Right hindlimb (tissue), 1 donor: ENCODE results near the gene WFDC2.
A peak's percentile ranks its signal among the peaks of the same experiment; 100 is the strongest.

Experiments used
- DNase-seq: peaks from one replicate; pipeline ENCODE4 v3.0.0-alpha.2; 2018

The WFDC2 gene, protein sequence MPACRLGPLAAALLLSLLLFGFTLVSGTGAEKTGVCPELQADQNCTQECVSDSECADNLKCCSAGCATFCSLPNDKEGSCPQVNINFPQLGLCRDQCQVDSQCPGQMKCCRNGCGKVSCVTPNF

DNA sequence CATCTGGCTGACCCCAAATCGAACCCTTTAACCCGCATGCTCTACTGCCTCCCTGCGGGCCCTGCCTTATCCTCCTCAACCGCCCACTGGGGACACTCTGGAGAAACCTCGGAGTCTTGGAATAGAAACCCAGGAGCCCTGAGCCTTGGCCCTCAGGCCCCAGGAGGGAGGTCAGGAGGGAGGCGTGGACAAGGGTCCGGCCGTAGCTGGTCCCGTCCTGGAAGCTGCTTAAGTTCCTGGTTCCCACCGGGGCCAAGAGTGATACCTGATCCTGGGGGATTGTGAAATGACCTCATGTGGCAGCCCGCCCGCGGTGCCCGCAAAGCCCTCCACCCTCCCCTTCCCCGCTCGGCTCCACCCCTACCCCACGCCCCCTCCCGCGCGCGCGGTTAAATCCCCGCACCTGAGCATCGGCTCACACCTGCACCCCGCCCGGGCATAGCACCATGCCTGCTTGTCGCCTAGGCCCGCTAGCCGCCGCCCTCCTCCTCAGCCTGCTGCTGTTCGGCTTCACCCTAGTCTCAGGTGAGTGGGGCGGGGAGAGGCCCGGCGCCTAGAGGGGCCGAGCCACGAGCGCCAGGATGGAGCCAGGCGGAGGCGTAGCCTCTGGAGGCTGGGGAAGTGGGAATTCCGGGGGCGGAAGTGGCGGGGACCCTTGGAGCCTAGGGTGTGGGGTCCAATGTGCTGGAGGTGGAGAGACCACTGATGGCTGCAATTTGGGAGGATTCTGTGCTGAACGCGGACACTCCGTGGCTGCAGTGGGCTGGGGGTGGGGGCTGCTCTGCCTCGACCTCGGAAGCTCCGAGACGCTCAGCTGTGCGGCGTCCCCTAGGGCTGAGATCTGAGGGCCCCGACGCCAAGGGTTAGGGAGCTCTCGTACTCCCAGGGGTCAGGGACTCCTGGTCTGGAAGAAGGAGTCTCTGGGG, at the start of gene WFDC2:
Gene WFDC2 (plus strand): TSS at position 418 of the 926 bp plus-strand sequence. CDS start 29 bp downstream, at position 447.
- DNase-seq: peak; percentile 25

DNA sequence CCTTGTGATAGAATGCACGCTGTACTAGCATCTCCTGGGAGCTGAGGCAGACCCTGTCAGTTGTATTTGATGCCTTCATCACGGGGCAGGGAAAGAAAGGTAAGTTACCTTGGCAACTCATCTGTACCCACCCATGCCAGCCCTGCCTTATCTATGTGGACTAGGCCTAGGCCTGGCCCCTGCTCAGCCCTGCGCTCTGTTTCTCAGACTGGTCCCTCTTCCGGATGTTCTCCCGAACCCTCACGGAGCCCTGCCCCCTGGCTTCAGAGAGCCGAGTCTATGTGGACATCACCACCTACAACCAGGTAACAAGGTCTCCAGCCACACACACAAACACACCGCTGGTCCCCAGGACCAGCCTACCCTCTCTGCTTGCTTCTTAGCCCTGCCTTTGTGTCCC, 49.4 kb upstream of the WFDC2 start:
- no peak for DNase-seq

DNA sequence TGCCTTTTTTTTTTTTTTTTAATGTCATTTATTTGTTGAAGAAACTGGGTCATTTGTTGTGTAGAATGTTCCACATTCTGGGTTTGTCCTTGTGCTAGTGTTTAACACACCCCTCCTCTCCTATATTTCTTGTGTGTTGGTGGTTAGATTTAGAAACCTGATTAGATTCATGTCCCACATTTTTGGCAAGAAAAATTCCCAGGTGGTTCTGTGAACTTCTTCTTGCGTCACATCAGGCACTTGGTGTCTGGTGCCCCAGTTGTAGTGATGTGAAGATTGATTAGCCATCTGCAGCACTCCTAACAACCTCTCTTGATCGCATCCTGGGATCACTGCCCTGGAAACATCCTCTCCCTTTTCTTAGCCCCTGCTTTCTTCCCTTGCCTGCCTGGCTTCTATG, 45.9 kb upstream of the WFDC2 start:
- DNase-seq: no peak

DNA sequence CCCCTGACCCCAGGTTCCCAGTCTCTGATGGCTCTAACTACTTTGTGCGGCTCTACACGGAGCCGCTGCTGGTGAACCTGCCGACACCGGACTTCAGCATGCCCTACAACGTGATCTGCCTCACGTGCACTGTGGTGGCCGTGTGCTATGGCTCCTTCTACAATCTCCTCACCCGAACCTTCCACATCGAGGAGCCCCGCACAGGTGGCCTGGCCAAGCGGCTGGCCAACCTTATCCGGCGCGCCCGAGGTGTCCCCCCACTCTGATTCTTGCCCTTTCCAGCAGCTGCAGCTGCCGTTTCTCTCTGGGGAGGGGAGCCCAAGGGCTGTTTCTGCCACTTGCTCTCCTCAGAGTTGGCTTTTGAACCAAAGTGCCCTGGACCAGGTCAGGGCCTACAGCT, 44.0 kb upstream of the WFDC2 start:
- DNase-seq: no peak

DNA sequence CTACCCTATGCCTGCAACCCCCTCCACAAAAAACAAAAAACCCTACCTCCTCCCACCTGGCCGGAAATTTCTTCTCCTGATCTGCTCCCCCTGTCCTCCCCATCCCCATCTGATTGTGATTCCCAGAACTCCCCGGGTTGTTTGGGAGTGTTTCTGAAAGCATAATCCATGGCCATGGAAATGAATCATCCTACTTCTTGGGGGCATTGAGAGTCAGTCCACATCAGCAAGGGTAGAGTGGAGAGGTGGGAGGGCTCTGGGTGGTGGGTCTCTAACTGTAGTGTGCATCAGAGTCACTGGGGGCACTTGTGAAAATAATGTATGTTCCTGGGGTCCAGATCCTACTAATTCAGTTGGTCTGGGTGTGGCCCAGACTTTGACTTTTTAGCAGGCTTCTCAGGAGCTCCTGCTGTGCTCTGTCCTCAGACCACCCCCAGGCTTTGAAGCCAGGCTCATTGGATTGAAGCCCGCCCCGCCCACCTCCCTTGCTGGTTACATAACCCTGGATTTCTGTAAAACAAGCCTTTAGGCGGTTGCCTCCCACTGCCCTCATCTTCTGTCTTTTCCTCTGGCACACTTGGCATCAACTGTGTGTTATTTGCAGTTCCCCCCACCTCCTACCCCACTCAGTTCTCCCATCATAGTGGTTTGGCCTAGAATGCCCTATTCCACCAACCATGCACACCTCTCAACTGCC, 43.1 kb upstream of the WFDC2 start:
- DNase-seq: no peak

DNA sequence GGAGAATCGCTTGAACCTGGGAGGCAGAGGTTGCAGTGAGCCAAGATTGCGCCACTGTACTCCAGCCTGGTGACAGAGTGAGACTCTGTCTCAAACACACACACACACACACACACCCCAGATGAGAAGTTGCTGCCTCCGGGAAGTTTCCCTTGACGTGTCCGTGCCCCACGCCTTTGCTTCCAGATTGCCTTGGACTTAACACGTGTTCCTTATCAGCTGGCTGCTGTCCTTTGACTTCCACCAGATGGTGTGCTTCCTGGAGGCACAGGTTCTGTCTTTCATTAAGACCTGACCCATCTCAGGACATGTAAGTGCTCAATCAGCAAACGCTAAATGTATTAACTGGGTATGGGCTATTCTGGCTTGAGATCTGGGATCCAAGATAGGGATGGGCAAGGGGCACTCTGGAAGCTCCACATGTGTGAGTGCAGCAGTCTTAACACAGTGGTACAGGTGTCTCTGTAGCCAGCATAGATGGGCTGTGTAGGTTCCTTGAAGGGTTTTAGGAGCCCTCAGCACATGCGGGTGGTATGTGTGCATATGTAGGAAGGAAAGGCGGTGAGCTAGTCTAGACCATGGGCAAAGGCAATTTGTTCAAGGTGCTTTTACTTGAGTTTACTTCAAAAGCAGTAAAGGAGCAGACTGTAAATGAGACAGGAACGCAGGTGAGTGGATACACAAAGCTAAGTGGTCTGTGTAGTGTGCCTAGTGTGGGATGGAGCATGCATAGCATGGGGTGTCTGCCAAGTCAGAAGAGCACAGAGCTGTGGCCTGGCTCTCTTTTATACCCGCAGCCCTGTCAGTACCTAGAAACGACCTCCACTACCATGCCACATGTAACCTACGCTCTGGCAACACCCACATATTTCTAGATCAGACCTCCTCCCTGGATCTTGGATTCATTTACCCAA, 42.1 kb upstream of the WFDC2 start:
- DNase-seq: no peak

DNA sequence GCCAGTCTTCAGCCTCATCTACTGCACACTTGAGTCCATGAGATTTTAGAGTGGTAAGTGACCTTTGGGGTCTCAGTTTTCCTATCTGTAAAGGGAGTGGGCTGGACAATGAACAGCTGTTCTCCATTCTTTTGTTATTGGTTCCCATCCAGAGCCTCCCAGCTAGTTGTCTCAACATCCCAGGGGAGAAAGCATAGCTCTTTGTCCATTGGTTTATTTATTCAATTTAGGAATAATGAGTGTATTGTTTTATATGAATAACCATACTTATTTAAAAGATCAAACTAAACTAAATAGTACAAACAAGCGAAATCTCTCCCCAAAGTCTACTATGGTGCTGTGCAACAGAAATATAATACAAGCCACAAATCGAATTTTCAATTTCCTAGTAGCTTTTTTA, 39.9 kb upstream of the WFDC2 start:
- DNase-seq: no peak

DNA sequence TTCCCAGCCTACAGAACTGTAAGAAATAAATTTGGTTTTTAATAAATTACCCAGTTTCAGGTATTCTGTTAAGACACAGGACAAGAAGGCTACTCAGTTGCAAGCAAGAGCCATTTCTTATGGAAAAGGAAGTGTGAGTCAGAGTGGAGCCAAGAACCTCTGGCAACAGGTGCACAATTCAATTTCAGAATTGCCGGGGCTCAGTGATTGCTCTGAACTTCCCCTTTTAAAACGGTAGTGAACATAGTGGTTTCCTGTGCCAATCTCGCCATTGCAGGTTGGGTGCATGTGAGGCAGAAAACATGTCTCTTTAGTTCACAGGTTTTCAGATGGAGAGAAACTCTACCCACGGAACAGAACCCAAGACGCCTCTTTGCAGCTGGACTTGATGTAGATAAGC, 37.3 kb upstream of the WFDC2 start:
- no peak for DNase-seq

DNA sequence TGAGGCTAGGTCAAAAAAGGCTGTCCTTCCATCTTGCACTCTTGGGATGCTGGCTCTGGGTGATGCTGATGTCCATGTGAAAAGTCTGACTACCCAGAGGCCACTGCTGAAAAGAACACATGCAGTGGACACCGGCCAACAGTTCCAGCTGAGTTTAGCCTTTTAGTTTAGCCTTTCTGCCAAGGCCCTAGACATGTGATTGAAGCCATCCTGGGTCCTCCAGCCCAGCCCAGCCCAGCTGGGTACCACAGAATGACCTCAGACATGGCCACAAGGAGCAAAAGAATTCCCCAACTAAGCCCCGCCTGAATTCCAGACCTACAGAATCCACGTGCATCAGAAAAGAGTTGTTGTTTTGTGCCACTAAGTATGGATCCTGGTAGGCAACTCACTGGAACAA, 36.2 kb upstream of the WFDC2 start:
- DNase-seq: peak; percentile 39

DNA sequence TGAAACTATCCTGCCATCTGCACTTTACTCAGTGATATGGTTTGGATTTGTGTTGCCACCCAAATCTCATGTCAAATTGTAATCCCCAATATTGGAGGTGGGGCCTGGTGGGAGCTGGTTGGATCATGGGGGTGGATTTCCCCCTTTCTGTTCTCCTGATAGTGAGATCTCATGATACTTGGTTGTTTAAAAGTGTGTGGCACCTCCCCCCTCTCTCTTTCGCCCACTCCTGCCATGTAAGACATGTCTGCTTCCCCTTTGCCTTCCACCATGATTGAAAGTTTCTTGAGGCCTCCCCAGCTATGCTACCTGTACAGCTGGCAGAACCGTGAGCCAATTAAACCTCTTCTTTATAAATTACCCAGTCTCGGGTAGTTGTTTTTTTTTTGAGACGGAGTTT, 35.6 kb upstream of the WFDC2 start:
- DNase-seq: no peak

DNA sequence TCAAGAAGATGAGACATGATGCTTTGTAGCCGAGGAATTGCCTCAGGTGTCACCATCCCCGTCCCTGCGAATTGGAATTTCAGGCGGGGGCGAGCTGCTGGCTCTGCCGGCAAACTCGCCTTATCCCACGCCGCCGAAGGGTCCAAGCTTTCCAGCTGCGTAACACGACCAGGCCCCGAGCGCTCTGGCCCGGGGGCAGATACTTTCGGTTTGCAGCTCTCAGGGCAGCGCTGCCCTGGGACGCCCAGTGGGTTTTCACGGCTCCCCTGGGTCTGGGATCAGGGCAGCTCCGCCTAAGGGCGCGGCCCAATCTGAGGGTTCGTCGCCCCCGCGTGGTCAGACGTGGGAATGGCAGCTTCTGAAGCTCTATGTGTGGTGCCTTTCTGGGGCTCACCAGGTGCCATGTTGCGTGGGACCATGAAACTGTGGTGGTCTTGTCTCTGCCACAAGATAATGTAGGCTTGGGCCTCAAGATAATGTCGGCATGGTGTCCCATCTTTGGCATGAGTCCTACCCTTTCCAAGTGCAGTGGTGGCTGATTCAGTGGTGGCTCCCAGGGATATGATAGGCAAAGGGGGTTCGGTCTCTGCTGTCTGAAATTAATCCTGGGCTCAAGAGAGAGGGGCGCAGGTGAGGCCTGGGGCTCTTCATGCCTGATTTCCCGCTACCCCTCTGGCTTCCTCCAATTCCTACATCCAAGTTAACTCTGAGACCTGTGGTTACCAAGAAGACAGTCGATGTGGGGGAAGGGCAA, 32.6 kb upstream of the WFDC2 start:
- DNase-seq: peak; percentile 67

DNA sequence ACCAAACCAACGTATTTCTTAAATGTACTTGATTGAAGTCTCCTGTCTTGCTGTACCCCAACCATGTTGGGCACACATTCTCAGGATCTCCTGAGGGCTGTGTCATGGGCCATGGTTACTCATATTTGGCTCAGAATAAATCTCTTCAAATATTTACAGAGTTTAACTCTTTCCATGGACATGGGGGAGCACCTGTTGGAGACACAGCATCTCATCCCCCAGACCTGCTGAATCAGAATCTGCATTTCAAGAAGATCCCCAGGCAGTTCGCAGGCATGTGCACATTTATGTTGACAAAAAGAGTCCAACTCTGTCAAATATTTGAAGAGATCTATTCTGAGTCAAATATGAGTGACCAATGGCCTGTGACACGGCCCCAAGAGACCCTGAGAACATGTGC, 29.1 kb upstream of the WFDC2 start:
- DNase-seq: no peak

DNA sequence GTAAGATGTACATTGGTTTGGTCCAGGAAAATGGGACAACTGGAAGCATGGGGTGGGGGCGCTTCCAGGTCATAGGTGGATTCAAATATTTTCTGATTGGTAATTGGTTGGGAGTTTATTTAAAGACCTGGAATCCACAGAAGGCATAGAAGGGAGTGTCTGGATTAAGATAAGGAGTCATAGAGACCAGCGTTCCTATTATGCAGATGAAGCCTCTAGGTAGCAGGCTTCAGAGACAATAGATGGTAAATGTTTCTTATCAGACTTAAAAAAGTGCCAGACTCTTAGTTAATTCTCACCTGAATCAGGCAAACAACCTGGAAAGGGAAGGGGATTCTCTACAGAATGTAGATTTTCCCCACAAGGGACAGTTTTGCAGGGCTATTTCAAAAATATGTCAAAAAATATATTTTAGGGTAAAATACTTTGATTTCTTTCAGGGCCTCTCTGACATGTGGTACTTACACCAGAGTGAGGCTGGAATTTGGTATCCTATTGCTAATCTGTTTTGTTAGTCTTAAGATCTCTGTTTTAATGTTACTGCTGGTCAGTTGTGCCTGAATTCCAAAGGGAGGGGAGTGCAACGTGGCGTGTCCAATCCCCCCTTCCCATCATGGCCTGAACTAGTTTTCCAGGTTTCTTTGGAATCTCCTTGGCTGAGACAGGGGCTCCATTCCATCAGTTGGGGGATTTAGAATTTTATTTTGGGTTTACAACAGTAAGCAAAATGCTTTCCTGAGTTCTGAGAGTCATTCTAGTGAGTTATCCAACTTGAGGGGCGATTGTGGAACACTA, 28.5 kb upstream of the WFDC2 start:
- no peak for DNase-seq

DNA sequence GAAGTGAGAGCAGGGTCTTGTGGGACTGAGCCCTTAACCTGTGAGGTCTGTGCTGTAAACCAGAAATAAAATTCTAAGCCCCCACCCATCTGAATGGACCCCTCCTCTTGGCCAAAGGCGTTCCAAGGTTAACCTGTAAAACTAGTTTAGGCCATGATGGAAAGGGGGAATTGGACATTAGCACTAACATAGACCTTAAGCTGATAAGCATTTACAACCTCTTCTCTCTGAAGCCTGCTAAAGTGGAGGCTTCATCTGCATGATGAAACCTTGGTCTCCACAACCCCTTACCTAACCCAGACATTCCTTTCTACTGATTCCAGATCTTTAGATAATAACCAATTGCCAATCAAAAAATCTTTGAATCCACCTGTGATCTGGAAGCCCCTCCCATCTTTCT, 27.8 kb upstream of the WFDC2 start:
- DNase-seq: no peak

DNA sequence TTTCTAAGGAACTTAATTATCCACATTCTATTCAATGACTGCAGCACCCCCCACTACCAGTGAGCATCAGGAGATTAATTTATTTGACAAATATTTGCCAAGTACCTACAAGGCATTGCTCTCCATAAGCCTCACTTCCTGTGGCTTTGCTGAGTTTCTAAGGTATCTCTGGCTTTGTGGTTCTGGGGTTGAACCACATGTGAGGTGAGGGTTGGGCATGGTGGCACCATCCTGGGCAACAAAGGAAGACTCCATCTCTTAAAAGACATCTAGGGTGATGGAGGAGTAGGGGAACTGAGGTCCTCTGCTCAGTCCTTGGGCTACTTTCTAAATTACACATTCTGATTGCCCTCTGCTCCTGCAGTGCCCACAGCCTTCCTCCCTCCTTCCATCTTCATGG, 25.5 kb upstream of the WFDC2 start:
- no peak for DNase-seq

DNA sequence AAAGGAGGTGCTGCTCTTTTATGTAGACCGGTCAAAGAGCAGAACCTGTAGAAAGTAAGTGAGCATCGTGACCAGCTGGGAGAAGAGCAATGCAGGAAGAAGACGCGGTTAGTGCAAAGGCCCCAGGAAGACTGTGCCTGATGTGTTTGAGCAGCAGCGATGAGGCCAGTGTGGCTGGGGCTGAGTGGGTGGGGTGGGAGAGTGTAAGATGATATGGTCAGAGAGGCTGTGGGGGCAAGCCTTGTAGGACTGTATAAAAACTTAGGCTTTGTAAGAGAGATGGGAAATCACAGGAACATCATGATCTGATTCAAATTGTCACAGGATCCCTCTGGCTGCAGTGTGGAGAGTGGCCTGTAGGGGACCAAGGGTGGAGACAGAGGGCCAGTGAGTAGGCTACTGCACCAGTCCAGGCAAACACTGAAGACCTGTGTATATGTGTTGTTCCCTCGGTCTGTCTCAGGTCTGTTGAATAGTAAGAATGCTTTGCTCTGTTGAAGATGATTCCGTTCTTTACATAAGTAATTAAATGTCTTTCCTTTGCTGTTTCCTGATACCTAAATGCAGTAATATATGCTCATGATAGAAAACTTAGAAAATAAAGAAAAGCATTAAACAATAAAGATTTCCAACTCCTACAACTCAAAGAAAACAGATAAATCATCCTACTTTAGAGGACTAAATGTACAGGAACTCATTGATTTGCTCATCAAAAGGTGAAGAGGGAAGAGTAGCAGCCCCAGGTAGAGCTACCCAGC, 23.6 kb upstream of the WFDC2 start:
- no peak for DNase-seq

DNA sequence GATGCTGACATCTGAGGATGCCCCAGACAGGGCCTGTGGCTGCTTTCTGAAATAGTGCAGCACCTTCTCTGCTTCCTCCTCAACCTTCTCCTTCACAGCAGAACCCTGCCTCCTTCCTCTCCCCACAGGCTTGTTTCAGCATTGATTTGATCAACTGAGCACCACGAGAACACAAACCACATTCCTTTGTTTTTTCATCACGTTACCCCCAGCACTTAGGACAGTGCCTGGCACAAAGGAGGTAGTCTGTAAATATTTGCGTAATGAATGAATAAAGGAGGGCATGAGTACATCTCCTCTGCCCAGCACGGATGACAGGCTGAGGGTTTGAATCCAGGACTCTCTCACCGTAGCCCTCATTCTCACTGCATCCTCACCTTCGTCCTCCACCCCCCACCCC, 21.3 kb upstream of the WFDC2 start:
- DNase-seq: no peak

DNA sequence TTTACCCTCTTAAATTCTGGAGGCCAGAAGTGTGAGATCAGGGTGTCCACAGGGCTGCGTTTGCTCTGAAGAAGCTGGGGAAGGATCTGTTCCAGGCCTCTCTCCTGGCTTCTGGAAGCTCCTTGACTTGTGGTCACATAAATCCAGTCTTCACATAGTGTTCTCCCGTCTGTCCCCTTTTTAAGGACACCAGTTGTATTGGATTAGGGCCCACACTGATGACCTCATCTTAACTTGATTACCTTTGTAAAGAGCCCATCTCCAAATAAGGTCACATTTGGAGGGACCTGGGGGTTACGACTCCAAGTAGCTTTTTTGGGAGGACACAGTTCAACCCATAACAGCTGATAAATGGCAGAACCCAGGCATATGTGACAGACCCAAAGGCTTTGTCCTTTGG, 20.0 kb upstream of the WFDC2 start:
- no peak for DNase-seq

DNA sequence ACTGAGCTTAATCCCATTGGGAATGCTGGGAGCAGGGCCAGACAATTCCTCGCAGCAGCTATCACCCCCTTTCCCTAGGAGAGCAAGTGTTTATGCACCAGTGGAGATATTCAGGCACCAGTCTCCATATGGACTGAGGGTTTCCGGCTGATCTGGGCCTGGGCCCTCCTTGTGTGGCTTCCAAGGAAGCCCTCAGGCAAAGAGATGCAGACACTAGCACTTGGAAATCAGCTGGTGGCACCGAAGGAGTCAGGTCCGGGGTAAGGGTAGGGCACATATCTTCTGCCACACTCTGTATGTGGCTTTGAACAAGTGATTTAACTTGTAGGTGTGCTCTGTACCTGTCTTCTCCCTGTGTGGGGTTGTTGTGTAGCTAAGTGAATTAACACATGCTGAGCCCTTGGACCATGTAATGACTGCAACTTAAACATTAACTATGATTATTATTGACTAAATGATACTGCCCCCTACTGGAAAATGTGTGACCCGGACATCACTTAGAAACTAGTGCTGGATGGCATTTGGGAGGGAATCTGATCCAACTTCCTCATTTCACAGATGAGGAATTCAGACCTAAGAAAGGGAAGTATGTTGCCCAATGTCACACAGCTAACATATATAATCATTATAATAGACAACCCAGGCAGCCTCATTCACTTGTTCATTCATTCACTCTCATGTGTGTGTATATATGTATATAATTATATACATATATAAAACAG, 19.3 kb upstream of the WFDC2 start:
- no peak for DNase-seq

DNA sequence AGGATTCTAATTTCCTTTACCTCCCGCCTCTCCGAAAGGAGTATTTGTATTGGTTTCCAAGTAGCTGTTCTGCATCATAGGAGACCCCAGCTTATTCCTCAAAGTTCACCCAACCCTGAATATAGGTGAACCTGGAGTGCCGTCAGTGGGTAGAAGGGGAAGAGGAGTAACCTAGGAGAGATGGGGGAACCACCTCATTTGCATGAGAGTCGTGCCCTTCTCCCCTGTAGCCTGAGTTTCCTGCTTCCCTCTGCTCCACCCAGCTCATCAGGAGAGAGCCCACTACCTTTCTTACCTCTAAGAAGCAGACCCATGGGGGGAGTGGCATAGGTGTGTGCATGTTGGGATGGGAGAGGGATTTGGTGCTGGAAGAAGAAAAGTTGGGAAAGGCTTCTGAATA, 17.3 kb upstream of the WFDC2 start:
- no peak for DNase-seq
